GM18868 (cell line): Measurements from ENCODE around the gene DDC.
A peak's percentile ranks its signal among the peaks of the same experiment; 100 is the strongest.
"Not testable (repeated sequence)": the region's sequence is repeated elsewhere in the genome, so short reads cannot be mapped to it uniquely, and the experiment has no call there.

ENCODE experiments used
- ATAC-seq: cut with Tn5 transposase; IDR thresholded peaks from one replicate; pipeline ENCODE4 v1.9.1; 2021; ENCODE audit warnings: mild to moderate bottlenecking, moderate library complexity; ENCODE audit not compliant: unreplicated experiment

Gene DDC

DNA sequence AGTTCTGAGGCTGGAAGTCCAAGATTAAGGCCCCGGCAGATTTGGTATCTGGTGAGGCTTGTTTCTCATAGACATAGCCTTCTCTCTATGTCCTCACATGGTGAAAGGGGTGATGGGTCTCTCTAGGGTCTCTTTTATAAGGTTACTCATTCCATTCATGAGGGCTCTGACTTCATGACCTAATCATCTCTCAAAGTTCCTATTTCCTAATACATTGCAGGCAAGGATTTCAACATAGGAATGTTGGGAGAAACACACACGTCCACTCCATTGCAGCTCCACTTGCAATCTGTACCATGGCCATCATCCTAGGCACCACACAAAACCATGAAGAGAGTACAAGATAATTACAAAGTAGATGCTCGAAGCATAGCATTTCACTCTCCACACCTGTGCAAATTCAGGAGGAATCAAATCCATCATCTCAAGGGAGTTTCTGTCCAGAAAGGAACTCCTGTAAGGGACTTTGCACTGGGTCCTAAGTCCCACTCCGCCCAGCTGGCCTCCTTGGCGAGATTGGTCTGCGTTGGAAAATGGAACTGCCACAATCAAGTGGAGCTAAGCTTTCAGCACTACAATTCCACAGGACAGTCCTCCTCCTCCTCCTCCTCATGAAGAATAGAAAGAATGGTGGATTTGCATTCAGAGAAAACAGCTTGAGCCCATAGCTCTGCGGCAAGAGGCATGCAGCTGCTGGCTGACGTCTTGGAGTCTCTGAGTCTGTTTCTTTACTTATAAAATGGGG lies 8.8 kb downstream of the DDC start:
- ATAC-seq, result no peak

GRCh38 chr7:50555594-50556140 lies 9.5 kb downstream of the DDC start:
- no peak for ATAC-seq

- ATAC-seq, result no peak
Measured at GRCh38 chr7:50554431-50555322, 10.5 kb downstream of the DDC start.

DNA sequence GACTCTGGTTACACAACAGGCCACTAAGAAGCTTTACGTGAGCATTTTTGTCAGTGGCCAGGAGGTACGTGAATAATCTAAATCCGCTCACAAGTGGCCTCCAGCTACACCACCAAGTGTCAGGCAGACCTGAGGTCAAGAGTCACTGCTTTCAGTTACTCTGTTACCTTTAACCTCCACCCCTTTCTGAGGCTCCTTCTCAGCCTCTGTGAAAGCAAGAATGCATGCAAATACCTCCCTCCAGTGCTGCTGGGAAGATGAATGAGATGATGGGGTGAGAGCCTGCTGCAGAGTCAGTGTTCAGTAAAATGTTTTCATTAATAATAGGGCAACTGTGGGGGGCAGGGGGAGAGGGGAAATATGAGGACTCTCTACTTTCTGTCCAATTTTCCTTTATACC lies 11.2 kb downstream of the DDC start:
- ATAC-seq, result no peak

DNA sequence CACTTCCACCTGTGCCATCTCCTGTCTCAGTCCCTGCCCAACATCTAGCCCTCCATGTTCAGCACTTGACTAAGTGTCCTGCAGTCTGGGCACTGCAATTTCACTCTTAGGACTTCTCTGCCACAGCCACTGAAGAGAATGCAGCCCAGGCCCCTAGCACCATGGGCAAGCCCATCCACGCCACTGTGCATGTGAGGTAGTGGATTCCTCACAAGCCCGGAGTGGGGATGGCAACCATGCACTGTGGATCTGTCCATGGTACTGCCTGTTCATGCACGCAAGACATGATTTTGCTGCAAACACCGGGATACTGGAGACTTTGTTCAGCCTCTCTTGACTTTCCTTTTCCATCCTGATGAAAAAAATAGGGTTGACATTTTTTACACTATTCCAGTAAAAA lies 12.3 kb downstream of the DDC start:
- no peak for ATAC-seq

- no peak for ATAC-seq
Measured at GRCh38 chr7:50552139-50552538, 13.1 kb downstream of the DDC start.

GRCh38 chr7:50545613-50546012 lies 19.6 kb downstream of the DDC start:
- ATAC-seq, result not testable (repeated sequence)

DNA sequence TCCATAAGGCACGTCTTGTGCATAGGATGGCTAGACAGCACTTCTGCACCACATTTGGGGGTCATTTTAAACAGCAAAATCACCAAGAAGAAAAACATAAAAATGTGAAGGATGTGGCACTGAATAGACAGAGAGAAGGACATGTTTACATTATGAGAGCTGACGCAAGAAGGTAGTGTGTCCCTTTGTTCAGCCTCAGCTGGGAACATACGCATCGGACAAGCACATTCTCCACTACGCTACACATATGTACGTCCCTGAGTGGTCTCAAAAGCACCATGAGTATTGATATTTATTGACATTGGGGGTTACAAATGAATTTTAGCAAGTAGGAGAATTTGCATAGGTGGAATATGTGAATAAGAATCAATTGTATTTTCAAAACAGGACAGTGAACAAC lies 20.2 kb downstream of the DDC start:
- no peak for ATAC-seq

DNA sequence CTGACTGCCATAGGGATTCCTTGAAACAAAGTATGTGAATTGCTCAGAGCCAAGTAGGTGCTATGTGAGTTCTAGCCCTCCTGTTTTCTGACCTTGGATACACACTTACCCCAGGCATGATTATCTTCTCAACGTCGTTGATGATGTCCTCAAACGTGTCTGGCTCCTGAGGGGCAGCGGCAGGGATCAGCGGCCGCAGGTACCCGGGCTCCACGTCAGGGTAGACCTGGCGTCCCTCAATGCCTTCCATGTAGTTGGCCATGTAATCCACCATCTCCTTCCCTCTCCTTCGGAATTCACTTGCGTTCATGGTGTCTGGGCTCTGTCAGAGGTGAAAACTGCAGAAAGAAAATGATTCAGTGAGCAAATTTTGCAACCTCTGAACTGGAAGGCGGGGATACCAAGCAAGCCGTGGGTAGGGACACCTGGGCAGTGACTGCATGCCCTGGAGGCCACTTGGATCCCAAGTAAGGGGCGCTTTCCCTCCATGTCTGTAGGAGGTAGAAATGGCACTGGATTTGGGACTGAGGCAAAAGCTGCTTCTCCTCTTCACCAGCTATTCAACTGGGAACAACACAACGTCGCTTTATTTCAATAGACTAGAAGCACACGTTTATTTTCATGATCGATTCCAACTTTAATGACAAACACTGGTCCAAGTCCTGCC lies 21.3 kb downstream of the DDC start:
- no peak for ATAC-seq

DNA sequence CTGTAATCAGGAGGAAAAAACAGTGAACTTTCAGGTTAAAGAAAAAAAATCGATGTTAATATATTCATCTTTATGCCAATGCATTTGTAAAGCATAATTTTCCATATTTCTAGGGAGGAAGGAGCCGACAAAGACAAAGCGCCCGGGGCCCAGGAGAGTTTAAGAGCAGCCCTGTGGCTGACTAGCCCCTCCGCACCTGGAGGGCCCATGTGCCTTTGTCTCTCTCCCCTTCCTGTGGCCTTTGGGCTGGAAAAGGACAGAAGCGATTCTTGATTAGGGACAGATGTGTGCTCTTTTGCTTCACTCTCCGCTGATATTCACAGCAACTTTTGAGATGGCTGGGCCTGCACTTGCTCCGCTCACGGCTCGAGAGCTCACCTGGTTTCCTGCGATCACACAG lies 23.1 kb downstream of the DDC start:
- ATAC-seq, result no peak

DNA sequence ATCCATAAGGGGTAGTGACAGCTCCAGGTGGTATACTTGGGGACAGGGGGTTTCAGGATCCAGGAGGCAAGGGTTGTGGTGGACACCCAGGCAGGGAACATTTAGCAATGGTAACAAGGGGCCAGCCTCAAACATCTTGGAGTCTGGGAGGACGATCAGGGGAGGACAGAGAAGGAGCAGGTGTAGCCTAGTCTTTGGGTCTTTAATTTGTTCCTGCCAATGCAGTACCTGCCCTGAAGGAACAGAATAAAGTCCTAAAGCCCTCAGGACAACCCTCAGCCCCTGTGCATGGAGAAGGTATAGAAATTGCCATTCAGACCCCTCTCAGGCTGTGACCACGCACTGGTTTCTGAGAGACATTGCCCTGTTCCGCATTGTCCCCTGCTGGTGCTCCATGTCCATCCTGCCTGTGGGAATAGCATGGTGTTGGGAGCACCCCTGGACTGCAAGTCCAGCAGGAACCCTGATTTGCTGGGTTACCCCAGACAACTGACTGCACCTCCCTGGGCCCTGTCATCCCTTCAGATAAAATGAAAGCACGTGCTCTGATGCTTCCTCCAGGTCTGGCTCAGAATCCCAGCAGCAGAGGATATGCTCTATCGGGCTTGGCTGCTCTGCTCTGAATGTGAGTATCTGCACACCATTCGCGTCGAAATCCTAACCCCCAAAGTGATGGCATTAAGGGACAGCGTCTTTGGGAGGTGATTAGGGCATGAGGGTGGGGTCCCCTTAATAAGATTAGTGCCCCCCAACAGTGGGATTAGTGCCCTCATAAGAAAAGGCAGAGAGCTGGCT lies 24.2 kb downstream of the DDC start:
- no peak for ATAC-seq

DNA sequence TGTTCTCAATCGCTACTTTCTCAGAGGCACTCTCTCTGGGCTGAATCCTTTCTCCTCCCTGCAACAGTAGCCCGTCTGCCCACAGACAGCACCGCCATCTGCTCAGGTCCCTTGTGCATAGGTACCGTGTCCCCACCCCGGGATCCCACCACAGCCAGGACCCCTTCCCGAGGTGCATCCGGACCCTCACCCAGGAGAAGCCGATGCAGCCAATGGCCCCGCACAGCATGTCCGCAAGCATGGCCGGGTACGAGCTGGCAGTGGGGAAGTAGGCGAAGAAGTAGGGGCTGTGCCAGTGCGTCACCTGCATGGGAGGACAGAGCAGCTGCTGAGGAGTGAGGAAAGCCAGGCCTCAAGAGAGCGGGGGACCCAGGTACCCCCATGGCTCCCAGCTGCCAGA lies 25.5 kb downstream of the DDC start:
- no peak for ATAC-seq

DNA sequence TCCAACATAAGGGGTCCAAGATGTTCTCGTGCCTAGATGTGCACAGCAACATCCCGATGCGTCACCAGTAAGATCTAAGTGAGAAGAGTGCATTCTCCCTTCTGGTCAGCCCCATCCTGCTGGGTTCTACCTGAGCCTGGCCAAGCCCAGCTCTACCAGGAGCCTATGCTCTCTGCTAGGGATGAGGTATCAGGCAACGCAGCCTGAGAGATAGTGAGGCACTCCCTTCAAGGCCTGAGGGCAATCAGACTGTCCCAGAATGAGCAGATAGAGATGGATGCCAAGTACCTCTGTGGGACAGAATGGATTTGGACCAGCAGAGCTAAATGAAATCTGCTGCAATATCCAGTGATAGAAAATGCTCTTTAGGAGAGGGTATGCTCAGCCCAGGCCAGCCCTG lies 26.7 kb downstream of the DDC start:
- no peak for ATAC-seq

DNA sequence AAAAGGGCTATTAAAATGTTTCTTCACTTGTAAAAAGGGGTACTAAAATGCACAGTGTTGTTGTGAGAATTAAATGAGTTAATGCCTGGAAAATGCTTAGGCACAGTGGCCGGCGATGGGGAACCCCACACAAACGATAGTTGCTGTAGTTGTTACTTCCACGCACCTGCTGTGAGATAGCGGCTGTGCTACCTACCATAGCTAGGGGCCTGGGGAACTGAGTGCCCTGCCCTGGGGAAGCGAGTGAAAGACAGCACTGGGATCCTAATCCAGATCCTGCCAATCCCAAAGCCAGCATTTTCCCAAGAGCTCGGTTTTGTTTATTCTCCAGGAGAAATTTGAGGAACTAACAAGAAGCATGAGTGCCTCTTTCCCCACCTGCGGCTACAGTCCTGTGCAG lies 27.8 kb downstream of the DDC start:
- no peak for ATAC-seq

- ATAC-seq, result not testable (repeated sequence)
Measured at GRCh38 chr7:50535291-50535711, 29.9 kb downstream of the DDC start.

- ATAC-seq, result no peak
Measured at GRCh38 chr7:50534690-50535290, 30.4 kb downstream of the DDC start.

DNA sequence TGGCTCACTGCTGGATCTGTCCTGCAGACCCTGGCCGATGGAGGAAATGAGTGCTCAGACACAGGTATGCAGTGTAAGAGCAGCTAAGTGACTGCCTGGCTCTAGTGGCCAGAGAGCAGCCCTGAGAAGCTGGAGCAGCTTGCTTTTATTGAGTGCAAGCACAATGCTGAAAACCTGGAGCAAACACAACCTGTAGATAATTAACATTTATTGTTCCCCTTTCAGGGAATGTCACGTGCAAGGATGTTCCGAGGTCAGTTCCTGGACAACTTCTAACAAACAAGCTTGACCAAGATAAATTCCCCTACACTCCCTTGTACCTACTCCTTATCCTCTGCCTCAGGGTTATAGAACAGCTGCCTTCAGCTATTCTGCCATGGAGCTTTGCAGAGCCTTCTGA lies 31.3 kb downstream of the DDC start:
- ATAC-seq, result no peak

DNA sequence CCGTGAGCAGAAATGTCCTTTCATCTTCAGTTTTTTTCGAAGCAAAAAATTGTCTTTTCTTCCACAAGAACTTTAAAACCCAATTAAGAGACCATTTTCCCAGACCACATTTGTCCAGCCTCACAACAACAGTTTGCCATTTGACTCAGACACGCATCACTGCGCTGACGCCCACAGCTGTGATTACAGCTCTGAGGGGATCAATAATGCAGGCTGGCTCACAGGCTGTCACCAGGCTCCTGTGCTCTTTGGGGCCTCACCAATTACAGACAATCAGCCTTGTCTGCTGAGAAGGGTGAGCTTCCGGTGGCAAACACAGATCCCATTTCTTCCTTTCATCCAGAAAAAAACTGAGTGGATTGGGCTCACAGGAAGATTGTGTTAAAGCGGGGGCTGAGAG lies 33.3 kb downstream of the DDC start:
- ATAC-seq, result no peak

- peak; percentile 61 for ATAC-seq
Measured at GRCh38 chr7:50531401-50531911, 33.7 kb downstream of the DDC start.

GRCh38 chr7:50530766-50531165 lies 34.4 kb downstream of the DDC start:
- ATAC-seq, result peak; percentile 36
